Stimulated activated CD4-positive, alpha-beta T cell treated with anti-CD3 and anti-CD28 coated beads, Interleukin-2, amount 100 ng/mL, for 48 hours (primary cell): ENCODE data around the gene COMMD1.
"Not testable (repeated sequence)": the region's sequence is repeated elsewhere in the genome, so short reads cannot be mapped to it uniquely, and the experiment has no call there.

Experiments
- DNase-seq, 2 donors: peaks; one replicate each; pipeline ENCODE4 v3.0.0-alpha.2; 2020

The COMMD1 gene

GRCh38 chr2:61966087-61966727, 60.7 kb downstream of the COMMD1 start:
- no peak for DNase-seq

DNA sequence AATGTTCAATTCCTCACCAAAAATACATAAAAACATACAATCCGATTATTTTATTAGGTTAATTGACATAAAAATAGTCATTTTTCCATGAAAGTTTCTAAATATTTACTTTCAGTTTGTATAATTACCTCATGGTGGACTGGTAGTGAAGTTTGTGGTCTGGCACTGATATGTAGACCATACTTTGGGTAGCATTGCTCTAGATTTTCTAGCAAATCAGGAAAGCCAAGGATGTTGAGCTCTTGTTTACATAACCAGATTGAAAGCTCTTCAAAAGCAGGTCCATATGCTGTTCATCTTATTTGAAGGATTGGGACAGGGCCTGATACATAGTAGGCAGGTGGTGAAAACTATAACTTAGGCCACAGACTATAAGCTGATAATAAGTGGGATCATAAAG, 61.8 kb downstream of the COMMD1 start:
- no peak for DNase-seq

- no peak for DNase-seq
Observed at GRCh38 chr2:61969376-61969775, 63.9 kb downstream of the COMMD1 start.

DNA sequence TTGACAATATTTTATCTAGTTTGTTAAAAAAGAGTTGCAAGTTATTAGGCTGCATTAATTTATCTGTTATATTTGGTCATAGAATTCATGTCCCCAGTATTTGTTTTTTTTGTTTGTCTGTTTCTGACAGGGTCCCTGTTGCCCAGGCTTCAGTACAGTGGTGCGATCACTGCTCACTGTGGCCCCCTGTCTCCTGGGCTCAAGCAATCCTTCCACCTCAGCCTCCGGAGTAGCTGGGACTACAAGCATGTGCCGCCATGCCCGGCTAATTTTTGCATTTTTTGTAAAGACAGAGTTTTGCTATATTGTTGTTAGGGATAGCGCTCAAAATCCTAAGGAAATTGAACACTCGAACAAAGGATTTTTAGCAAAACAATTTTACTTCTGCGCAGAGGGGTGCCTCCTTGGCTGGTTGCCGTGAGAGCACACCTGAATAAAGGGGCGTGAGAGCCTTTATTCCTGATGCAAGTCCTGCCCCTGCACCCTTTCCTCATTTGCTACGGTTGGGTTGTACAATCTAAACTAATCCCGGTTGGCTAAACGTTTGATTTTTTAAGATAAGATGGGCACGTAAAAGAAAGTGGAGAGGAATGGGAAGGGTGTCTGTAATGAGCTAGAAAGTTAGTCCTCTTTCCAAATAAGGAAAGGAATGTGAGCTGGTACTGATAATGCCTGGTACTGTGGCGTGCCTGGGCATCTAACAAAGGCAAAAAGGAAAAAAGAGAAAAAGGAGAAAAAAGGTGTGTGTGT, 65.5 kb downstream of the COMMD1 start:
- no peak for DNase-seq

DNA sequence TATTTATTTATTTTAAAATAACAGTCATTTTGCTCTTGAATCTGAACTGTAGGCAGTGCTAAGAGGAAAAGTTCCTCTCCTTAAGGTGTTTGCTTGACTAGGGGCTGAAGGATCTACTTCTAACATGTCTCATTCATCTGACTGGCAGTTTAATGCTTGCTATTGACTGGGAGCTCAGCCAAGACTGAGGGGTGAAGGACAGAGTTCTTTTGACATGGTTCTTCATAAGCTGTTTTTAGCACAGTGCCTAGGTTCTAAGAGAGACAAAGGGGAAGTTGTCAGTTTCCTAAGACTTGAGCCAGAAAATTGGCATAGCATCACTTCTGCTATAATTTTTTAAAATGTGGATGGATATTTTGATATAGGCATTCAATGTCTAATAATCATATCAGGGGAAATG, 73.0 kb downstream of the COMMD1 start:
- DNase-seq: no peak

DNA sequence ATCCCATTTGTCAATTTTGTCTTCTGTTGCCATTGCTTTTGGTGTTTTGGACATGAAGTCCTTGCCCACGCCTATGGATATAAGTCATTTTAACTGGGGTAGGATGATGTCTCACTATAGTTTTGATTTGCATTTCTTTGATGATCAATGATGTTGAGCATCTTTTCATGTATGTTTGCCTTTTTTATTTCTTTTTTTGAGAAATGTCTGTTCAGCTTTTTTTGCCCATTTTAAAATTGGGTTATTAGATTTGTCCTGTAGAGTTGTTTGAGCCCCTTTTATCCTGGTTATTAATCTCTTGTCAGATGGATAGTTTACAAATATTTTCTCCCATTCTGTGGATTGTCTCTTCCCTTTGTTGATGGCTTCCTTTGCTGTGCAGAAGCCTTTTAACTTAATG, 75.3 kb downstream of the COMMD1 start:
- DNase-seq: no peak

DNA sequence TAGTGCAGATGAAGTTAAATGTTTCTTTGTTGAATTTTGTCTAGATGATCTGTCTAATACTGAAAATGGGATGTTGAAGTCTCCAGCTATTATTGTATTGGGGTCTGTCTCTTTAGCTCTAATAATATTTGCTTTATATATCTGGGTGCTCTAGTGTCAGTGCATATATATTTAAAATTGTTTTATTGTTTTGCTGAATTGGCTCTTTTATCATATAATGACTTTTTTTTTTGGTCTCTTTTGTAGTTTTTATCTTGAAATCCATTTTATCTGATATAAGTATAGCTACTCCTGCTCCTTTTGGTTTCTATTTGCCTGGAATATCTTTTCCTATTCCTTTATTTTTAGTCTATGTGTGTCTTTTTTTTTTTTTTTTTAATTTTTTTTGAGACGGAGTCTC, 79.2 kb downstream of the COMMD1 start:
- no peak for DNase-seq

DNA sequence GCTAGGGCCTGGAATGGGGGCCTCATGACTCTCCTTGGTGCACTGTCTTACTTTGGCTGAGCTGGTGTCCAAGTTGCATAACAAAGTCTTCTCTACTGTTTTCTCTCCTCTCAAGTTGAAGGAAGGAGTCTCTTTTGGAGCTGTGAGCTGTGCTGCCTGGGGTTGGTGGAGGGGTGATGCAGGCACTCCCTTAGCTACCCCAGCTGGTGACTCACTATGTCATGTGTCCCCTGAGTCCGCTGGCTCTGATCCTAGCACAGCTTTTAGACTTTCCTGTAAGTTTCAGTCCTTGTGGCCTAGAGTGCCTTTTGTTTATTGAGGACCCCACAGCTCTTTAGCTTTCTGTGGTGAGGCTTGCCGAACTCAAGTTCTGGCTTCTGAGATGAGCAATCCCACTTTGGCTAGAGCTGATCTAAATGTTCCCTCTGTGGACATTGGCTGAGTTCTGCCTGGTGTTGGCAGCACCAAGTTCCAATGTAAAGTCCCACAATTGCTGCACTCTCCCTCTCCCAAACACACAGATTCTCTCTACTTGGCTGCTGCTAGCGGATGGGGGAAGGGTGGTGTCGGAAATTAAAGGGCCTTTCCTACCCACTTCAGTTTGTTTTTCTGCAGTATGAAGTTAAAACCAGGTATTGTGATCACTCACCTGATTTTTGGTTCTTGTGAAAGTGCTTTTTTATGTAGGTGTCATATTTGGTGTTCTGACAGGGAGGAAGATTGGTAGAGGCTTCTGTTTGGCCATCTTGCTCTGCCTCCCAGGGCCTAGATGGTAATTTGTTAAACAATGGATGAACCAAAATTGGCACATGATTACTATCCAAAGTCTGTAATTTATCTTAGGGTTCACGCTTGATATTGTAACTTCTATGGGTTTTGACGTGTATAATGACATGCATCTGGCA, 83.2 kb downstream of the COMMD1 start:
- no peak for DNase-seq

GRCh38 chr2:61993422-61994024, 88.0 kb downstream of the COMMD1 start:
- no peak for DNase-seq

- DNase-seq: no peak
Observed at GRCh38 chr2:61994531-61994930, 89.1 kb downstream of the COMMD1 start.

- DNase-seq: no peak
Observed at GRCh38 chr2:61995065-61995464, 89.6 kb downstream of the COMMD1 start.

GRCh38 chr2:61995515-61995914, 90.0 kb downstream of the COMMD1 start:
- no peak for DNase-seq

DNA sequence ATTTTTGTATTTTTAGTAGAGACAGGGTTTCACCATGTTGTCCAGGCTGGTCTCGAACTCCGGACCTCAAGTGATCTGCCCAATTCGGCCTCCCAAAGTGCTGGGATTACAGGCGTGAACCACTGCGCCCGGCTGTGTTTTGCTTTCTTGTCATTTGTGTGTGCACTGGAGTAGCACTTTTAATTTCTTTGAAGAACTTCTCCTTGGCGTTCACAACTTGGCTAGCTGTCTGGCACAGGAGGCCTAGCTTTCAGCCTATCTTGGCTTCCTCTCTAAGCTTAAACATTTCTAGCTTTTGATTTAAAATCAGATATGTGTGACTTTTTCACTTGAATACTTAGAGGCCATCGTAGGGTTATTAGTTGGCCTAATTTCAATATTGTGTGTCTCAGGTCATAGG, 93.0 kb downstream of the COMMD1 start:
- no peak for DNase-seq

- no peak for DNase-seq
Observed at GRCh38 chr2:62000538-62000937, 95.1 kb downstream of the COMMD1 start.

DNA sequence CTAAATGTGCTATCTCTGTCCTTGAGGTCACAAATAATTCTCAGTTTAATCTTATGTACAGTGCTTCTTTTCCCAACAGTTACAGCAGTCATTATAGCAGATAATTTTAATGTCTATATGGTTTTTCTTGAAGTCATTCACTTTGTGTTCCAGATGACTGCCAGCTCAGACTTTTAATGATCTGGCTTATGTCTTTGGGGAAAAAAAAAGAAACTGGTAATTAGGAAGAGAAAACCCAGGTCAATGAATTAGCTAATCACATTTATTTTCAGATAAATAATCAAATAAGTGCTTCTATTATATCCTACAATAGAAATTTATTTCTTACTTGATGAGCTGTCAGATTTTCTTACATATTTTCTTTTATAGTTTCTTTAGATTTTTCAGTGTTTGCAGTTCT, 96.0 kb downstream of the COMMD1 start:
- DNase-seq: no peak

DNA sequence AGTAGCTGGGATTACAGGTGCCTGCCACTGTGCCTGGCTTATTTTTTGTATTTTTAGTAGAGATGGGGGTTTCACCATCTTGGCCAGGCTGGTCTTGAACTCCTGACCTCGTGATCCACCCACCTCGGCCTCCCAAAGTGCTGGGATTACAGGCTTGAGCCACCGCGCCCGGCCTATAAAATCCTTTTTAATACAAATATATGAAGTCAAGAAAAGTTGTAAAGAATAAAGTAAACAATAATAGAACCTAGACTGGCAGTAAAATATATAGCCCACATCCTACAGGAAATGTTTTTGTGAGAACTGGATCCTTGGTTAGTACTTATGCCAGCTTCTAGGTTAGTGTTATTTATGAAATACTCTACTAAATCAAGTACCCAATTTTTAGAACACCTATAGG, 99.0 kb downstream of the COMMD1 start:
- DNase-seq: not testable (repeated sequence)

DNA sequence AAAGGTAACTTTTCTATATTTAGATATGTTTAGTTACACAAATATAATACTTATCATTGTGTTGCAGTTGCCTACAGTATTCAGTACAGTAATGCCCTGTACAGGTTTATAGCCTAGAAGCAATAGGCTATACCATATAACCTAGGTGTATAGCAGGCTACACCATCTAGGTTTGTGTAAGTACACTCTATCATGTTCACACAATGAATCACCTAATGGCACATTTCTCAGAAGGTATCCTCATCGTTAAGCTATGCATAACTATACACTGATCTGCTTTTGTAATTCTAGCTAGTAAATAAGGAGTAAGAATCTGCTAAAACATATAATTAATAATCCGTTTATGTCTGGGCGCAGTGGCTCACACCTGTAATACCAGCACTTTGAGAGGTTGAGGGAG, 102.1 kb downstream of the COMMD1 start:
- DNase-seq: no peak

GRCh38 chr2:62010632-62011256, 105.3 kb downstream of the COMMD1 start:
- no peak for DNase-seq

DNA sequence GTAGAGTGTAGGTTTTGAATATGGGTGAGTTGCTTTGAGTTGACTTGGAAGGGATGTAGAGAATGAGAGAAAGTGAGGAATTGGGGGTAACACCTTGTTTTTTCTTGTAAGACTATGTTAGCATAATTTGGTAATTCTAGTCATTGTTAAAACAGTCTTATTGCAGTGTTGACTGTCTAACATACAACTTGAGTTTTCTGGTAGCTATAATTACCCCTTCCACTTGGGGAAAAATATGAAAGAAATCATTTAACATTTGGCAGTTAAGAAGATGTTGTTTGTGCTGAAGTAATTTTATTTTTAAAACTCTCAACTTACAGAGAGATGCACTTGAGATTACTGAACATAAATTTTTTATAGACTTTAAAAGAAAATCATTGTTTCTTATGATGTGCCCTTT, 108.2 kb downstream of the COMMD1 start:
- no peak for DNase-seq

DNA sequence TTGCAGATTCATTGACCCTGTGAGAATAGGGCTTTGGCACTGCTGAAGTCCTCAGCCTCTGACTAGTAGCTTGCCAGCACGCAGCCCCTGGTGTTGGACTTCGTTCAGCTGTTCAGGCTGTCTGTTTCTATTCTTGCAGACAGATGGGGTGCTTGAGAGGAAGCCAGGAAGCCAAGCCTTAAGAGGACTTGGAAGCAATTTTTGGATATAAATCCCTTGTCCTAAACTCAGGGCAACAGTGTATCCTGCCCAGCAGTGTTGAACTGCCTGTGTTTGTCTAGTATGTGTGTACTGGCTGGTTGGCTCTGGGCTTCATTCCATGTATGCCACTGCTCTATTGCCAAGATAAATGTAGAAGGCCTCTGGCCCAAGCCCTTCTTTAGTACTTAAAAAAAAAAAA, 108.6 kb downstream of the COMMD1 start:
- no peak for DNase-seq

- DNase-seq: no peak
Observed at GRCh38 chr2:62016957-62017356, 111.5 kb downstream of the COMMD1 start.

DNA sequence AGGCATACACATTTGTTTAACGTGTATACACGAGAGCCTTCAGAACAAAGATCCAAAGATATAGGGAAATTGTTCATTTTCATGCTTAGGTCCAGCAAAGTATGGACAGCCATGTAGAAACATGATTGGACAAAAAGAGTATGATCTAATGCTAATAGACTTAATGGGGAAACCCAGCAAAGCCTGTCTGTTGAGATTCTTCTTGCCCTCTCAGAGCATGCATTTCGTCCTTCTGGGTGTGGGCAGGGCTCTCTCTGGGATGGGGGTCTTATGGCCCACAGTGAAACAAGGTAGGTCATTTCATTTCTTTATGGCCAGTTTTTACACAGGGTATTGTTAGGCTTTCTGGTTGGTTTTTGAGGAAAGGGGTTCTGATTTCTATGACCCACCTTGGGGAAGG, 124.4 kb downstream of the COMMD1 start:
- no peak for DNase-seq

GRCh38 chr2:62030902-62031301, 125.4 kb downstream of the COMMD1 start:
- no peak for DNase-seq
